Fibroblast of peridontal ligament (primary cell): ENCODE results near the gene FLVCR1.
A peak's percentile ranks its signal among the peaks of the same experiment; 100 is the strongest.
"Not testable (repeated sequence)": the region's sequence is repeated elsewhere in the genome, so short reads cannot be mapped to it uniquely, and the experiment has no call there.

Experiments used
- DNase-seq: peaks from one replicate; pipeline ENCODE4 v3.0.0-alpha.2; 2010; ENCODE audit errors: extremely low read depth

The FLVCR1 gene

DNA sequence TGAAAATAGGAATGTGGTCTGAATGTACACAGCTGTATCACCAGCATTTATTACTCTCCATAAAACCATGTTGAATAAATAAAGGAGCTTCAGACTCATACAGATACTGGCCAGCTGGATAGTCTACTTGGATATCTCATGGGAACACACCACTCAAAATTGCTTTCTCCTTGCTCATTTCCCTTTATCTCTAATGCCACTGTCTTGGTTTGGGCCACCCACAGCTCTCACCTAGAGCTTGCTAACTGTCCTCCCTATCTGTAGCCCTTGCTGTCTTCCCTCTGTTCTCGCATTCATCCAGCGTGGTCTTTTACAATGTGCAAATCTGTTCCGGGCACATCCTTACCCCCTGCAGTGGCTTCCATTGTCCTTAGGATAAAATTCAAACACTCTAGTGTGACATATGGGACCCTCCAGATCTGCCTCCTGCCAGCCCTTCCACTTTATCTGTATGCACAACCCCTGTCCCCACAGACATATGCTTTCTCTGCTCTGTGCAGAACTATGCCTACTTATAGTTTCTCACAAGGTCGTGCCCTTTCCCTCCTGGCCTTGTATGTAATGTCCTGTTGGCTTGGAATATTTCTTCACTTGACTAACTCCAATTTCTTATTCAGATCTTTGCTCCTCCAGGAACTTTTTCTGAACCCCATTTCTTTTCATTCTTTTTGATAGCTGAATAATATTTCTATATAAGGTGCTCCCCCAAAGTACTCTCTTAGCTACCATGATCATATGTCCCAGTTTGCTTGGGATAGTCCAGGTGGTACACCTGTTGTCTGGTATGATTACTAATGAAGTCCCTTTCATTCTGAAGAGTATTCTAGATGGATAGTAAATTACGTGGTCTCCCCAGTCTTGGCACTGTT lies 2.9 kb downstream of the FLVCR1 start:
- DNase-seq: peak; percentile 14

DNA sequence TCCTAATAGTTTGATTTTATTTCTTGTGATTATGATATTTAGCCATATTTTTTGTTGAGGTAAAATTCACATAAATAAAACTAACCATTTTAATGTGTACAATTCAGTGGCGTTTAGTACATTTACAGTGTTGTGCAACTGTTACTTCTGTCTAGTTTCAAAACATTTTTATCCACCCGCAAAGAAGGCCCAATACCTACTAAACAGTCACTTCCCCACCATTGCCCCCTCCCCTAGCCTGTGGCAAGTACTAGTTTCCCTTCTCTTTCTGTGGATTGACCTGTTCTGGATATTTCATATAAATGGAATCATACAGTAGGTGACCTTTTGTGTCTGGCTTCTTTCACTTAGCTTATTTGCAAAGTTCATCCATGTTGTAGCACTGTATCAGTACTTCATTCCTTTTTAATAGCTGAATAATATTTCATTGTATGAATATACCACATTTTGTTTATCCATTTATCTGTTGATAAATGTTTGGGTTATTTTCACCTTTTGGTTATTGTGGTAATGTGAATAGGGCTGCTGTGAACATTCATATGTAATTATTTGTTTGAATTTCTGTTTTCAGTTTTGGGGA lies 4.1 kb downstream of the FLVCR1 start:
- no peak for DNase-seq

- DNase-seq: not testable (repeated sequence)
Measured at GRCh38 chr1:212863345-212863744, 5.3 kb downstream of the FLVCR1 start.

- no peak for DNase-seq
Measured at GRCh38 chr1:212864201-212864600, 6.1 kb downstream of the FLVCR1 start.

GRCh38 chr1:212867192-212867591 lies 9.1 kb downstream of the FLVCR1 start:
- DNase-seq: no peak

DNA sequence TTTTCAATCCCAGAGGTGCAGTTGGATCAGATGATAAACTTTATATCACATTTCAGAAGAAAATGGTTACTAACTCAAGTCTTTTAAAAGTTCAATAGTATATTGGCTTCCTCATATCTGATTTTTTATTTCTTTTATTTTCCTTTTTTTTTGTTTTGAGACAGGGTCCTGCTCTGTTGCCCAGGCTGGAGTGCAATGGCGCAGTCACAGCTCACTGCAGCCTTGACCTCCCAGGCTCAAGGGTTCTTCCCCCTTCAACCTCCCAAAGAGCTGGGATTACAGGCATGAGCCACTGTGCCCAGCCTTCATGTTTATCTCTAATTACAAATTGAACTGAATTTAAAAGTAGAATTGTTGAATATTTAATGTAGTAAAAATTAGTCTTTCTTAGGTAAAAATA lies 13.9 kb downstream of the FLVCR1 start:
- no peak for DNase-seq

GRCh38 chr1:212873518-212873917 lies 15.4 kb downstream of the FLVCR1 start:
- no peak for DNase-seq

DNA sequence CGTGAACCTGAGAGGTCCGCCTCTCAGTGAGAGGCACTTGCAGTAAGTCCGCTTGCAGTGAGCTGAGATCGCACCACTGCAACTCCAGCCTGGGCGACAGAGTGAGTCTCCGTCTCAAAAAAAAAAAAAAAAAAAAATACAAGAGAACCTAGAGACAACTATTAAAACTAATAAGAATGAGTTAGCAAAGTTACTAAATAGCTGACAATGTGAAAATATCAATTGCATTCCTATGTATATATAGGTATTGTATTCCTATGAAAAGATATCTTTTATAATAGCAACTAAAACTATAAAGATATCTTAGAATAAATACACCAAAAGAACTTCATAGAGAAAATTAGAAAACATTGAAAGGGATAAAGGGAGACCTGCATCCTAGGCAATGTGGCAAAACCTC lies 20.3 kb downstream of the FLVCR1 start:
- DNase-seq: no peak

GRCh38 chr1:212879947-212880690 lies 22.0 kb downstream of the FLVCR1 start:
- no peak for DNase-seq

DNA sequence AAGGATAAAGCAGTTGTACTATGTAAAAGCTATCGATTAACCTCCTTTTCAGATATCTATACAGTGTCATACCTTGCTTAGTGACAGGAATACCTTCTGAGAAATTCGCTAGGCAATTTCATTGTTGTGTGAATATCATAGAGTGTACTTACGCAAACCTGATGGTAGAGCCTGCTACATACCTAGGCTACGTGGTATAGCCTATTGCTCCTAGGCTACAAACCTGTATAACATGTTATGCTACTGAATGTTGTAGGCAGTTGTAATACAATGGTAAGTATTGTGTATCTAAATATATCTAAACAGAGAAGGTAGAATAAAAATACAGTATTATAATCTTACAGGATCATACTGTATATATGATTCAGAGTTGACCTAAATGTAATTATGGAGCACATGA lies 26.5 kb downstream of the FLVCR1 start:
- no peak for DNase-seq

DNA sequence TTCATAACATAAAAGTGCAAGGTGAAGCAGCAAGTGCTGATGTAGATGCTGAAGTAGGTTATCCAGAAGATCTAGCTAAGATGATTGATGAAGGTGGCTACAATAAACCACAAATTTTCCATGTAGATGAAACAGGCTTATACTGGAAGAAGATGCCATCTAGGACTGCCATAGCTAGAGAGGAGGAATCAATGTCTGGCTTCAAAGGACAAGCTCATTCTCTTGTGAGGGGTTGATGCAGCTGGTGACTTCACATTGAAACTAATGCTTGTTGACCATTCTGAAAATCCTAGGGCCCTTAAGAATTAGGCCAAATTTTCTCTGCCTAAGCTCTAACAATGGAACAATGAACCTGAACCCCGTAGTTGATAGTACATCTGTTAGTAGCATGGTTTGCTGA lies 34.0 kb downstream of the FLVCR1 start:
- no peak for DNase-seq

DNA sequence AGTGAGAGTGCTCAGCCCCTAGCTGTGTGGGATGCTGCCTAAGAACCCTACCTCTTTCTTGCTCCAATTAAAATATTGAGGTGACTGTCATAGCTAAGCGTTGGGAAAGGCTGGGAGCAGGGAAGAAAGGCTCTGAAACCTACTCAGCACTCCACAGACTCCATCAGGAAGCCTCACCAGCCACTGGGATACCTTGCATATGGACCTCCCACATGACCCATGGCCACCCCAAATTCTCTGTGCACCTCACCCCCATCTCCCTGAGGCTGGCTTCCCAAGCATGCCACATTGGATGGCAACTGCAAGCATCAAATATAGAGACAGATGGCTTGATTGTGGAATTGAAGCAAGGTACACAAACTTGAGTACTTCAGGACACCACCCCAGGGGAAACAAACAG lies 41.8 kb downstream of the FLVCR1 start:
- DNase-seq: no peak

- no peak for DNase-seq
Measured at GRCh38 chr1:212901290-212901689, 43.2 kb downstream of the FLVCR1 start.

GRCh38 chr1:212902054-212902453 lies 44.0 kb downstream of the FLVCR1 start:
- no peak for DNase-seq

DNA sequence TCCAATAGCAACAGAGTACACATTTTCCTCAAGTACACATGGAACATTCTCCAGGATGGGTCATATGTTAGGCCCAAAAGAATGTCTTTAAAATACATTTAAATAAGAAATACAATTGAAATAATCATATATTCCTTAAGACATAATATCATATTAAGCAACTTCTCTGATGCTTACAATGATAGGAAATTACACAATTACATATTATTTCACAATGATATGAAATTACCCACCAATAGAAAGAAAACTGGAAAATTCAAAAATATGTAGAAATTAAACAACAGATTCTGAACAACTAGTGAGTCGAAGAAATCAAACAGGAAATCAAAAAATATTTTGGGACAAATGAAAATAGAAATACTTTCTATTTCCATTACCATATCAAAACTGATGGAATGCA lies 45.6 kb downstream of the FLVCR1 start:
- DNase-seq: no peak

GRCh38 chr1:212908071-212908470 lies 50.0 kb downstream of the FLVCR1 start:
- DNase-seq: not testable (repeated sequence)

- DNase-seq: no peak
Measured at GRCh38 chr1:212908971-212909370, 50.9 kb downstream of the FLVCR1 start.

DNA sequence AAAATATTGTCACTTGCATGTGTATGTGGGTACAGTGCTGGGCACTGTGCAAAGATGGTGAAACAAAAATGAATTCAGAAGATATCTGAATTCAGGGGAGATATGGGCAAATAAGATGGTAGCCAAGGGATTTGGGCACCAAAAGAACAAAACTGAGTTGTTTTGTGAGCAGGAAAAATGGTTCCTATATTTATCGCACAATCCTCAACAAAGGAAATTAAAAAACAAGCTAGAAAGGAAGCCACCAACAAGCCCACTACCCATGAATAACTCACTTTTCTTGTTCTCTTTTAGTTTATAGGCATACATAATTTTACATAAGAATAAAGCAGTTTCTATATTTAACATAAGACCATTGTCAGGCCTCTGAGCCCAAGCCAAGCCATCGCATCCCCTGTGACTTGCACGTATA lies 51.6 kb downstream of the FLVCR1 start:
- DNase-seq: no peak

DNA sequence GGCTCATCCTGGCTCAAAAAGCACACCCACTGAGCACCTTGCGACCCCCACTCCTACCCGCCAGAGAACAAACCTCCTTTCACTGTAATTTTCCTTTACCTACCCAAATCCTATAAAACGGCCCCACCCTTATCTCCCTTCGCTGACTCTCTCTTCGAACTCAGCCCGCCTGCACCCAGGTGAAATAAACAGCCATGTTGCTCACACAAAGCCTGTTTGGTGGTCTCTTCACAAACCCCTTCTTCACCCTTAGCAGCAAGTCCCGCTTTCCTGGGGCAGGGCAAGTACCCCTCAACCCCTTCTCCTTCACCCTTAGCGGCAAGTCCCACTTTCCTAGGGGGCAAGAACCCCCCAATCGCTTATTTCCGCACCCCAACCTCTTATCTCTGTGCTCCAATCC lies 52.1 kb downstream of the FLVCR1 start:
- not testable (repeated sequence) for DNase-seq

GRCh38 chr1:212913638-212914037 lies 55.6 kb downstream of the FLVCR1 start:
- DNase-seq: not testable (repeated sequence)

GRCh38 chr1:212914110-212914509 lies 56.0 kb downstream of the FLVCR1 start:
- DNase-seq: not testable (repeated sequence)

DNA sequence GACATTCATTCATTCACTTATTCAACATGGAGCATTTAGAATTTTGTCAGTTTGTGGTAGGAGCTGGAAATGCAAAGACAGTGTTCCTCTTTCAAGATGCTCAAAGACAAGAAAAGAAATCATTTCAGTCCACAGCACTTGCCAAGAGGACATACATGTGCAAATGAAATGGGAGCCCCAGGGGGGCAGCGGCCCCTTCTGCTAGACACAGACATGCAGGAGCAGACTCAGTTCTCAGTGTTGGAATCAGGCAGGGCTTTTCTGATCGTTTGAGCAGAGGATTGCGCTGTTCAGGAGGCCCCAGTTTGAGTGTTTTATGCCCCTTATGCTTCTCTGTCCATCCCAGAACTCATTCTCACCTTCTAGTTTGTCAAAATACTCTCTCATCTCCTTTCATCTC lies 56.7 kb downstream of the FLVCR1 start:
- DNase-seq: no peak
